HEK293T (cell line): ENCODE measurements around the gene TADA3.

Source experiments
- CTCF ChIA-PET: fragments of 350-600 bp; formaldehyde crosslinking; extraction: SDS; loops from one replicate; lab custom pipeline; 2021; ENCODE audit warnings: antibody characterized with exemption, inconsistent platforms; lab: Yijun Ruan, JAX
- POLR2A ChIA-PET: fragments of 350-600 bp; formaldehyde crosslinking; extraction: SDS; loops from one replicate; lab custom pipeline; 2020; ENCODE audit warnings: antibody characterized with exemption, inconsistent platforms; lab: Yijun Ruan, JAX
- DNase-seq: peaks from one replicate; pipeline ENCODE4 v3.0.0; 2012; ENCODE audit warnings: mixed read lengths; ENCODE audit errors: extremely low spot score
- ARNT ChIP-seq: fragments of 450-650 bp; IDR thresholded peaks from 2 replicates; pipeline ENCODE4 v1.6.1; 2017; ENCODE audit warnings: mild to moderate bottlenecking
- BHLHE40 ChIP-seq: fragments of 450-650 bp; IDR thresholded peaks from 2 replicates; pipeline ENCODE4 v1.6.1; 2016; ENCODE audit warnings: mild to moderate bottlenecking, moderate library complexity, borderline replicate concordance
- CTBP1 ChIP-seq: fragments of 450-650 bp; IDR thresholded peaks from 2 replicates; pipeline ENCODE4 v1.6.1; 2016; ENCODE audit warnings: borderline replicate concordance
- ELF4 ChIP-seq: fragments of 450-650 bp; IDR thresholded peaks from 2 replicates; pipeline ENCODE4 v1.6.1; 2017; ENCODE audit warnings: antibody characterized with exemption
- FOXA1 ChIP-seq: fragments of 450-650 bp; IDR thresholded peaks from 2 replicates; pipeline ENCODE4 v1.6.1; 2016; ENCODE audit warnings: mild to moderate bottlenecking
- FOXK2 ChIP-seq: fragments of 450-650 bp; IDR thresholded peaks from 2 replicates; pipeline ENCODE4 v1.6.1; 2016; ENCODE audit warnings: mild to moderate bottlenecking
- FOXM1 ChIP-seq: fragments of 450-650 bp; IDR thresholded peaks from 2 replicates; pipeline ENCODE4 v1.6.1; 2017; ENCODE audit warnings: mild to moderate bottlenecking, borderline replicate concordance
- HDGF ChIP-seq: fragments of 450-650 bp; IDR thresholded peaks from 2 replicates; pipeline ENCODE4 v1.6.1; 2017; ENCODE audit warnings: antibody characterized with exemption, borderline replicate concordance
- L3MBTL2 ChIP-seq: fragments of 450-650 bp; conservative IDR thresholded peaks from 2 replicates; pipeline ENCODE4 v1.6.1; 2016; ENCODE audit warnings: mild to moderate bottlenecking
- LEF1 ChIP-seq: fragments of 450-650 bp; IDR thresholded peaks from 2 replicates; pipeline ENCODE4 v1.6.1; 2017; ENCODE audit warnings: mild to moderate bottlenecking, borderline replicate concordance
- NFRKB ChIP-seq: fragments of 450-650 bp; IDR thresholded peaks from 2 replicates; pipeline ENCODE4 v1.6.1; 2016; ENCODE audit warnings: mild to moderate bottlenecking, moderate library complexity
- PKNOX1 ChIP-seq: fragments of 450-650 bp; IDR thresholded peaks from 2 replicates; pipeline ENCODE4 v1.6.1; 2016
- SP1 ChIP-seq: fragments of 450-650 bp; IDR thresholded peaks from 2 replicates; pipeline ENCODE4 v1.6.1; 2017
- SUZ12 ChIP-seq: fragments of 450-650 bp; IDR thresholded peaks from 2 replicates; pipeline ENCODE4 v1.6.1; 2016; ENCODE audit warnings: mild to moderate bottlenecking
- TARDBP ChIP-seq: fragments of 450-650 bp; IDR thresholded peaks from 2 replicates; pipeline ENCODE4 v1.6.1; 2016
- ZNF384 ChIP-seq: fragments of 450-650 bp; IDR thresholded peaks from 2 replicates; pipeline ENCODE4 v1.6.1; 2016

The TADA3 gene

GRCh38 chr3:9781978-9782603 lies 10.2 kb downstream of the TADA3 start:
- POLR2A ChIA-PET: interaction anchor here (2.6 kb wide), 1 partner anchor 11 kb away, joined by 8 read pairs; the partner anchor contains the start of genes ARPC4 and TADA3
- TF ChIP-seq NFRKB (no peak), PKNOX1 (no peak), L3MBTL2 (no peak), ARNT (no peak), FOXA1 (no peak), TARDBP (no peak), SP1 (no peak), ZNF384 (no peak), LEF1 (no peak), SUZ12 (no peak), FOXM1 (no peak), ELF4 (no peak), FOXK2 (no peak), BHLHE40 (no peak)
- DNase-seq: no peak
- CTCF ChIA-PET: interaction anchor here (0.6 kb wide), 1 partner anchor 126 kb away, joined by 3 read pairs; no protein-coding TSS in a partner anchor

- DNase-seq: no peak
- TF ChIP-seq FOXM1 (no peak), TARDBP (no peak), NFRKB (no peak), SP1 (no peak), ZNF384 (no peak), FOXK2 (no peak)
- CTCF ChIA-PET: interaction anchor here (0.6 kb wide), 1 partner anchor 126 kb away, joined by 3 read pairs; no protein-coding TSS in a partner anchor
- POLR2A ChIA-PET: interaction anchor here (2.6 kb wide), 1 partner anchor 11 kb away, joined by 8 read pairs; the partner anchor contains the start of genes ARPC4 and TADA3
These were observed 10.7 kb downstream of the TADA3 start for GRCh38 chr3:9781551-9781950.

DNA sequence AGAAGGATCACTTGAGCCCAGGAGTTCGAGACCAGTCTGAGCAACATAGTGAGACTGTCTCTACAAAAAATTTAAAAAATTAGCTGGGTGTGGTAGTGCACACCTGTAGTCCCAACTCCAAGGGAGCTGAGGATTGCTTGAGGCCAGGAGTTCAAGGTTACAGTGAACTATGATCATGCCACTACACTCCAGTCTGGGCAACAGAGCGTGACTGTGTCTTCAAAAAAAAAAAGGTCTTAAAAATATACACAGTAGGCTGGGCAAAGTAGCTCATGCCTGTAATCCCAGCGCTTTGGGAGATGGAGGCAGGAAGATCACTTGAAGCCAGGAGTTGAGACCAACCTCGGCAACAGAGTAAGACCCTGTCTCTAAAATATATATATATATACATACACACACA lies 11.4 kb downstream of the TADA3 start:
- no peak for DNase-seq
- CTCF ChIA-PET: no interaction called here
- TF ChIP-seq PKNOX1 (no peak), FOXA1 (no peak), SP1 (no peak), L3MBTL2 (no peak), FOXK2 (no peak), SUZ12 (no peak), BHLHE40 (no peak), ZNF384 (no peak), LEF1 (no peak), ELF4 (no peak), TARDBP (no peak), NFRKB (no peak), FOXM1 (no peak)
- POLR2A ChIA-PET: interaction anchor here (2.6 kb wide), 1 partner anchor 12 kb away, joined by 8 read pairs; the partner anchor contains the start of genes ARPC4 and TADA3

GRCh38 chr3:9780458-9780812 lies 11.8 kb downstream of the TADA3 start:
- no peak for TF ChIP-seq FOXA1
- no peak for TF ChIP-seq ARNT
- no peak for TF ChIP-seq ZNF384
- TF ChIP-seq L3MBTL2: no peak
- TF ChIP-seq LEF1: no peak
- TF ChIP-seq ELF4: no peak
- no peak for TF ChIP-seq PKNOX1
- TF ChIP-seq NFRKB: no peak
- no peak for TF ChIP-seq HDGF
- no peak for TF ChIP-seq FOXM1
- TF ChIP-seq FOXK2: no peak
- TF ChIP-seq CTBP1: no peak
- no peak for TF ChIP-seq TARDBP
- no peak for TF ChIP-seq SUZ12
- no peak for TF ChIP-seq BHLHE40
- TF ChIP-seq SP1: no peak
- DNase-seq: no peak
- ChIA-PET POLR2A (interaction anchor here (2.6 kb wide), 1 partner anchor 12 kb away, joined by 8 read pairs; the partner anchor contains the start of genes ARPC4 and TADA3), CTCF (no interaction called here)

DNA sequence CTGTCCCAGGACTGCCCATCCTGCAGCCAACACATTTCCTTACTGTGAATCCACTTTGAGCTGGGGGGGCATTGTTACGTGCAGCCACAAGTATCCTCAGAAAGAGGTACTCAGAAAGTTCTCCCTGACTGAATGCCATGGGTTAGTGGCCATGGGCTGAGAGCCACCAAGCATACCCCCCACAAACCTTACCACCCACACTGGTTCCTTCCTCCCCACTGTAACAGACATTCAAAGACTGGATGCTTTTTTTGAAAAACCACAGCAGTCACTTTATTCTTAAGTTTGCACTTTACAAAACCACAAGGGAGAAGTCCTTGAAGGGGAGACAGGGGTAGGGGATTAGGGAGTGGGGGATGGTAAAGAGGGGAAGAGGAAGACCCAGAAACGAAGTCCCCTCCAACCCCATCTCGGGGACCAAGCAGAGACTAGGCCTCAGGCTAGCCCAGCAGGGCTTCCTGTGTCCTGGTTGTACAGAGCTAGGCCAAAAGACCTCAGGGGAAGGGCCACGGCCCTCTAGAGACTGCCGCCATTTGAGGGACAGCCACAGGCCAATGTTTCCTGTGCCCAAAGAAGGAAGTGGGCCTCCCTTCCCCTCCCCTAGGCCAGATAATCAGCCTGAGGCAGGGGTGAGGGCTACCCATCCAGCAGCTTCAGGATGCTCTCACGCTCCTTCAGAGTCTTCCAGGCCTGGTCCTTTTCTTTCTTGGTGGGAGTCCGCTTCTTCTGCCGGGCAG lies 12.4 kb downstream of the TADA3 start:
- POLR2A ChIA-PET: interaction anchor here (2.6 kb wide), 1 partner anchor 13 kb away, joined by 8 read pairs; the partner anchor contains the start of genes ARPC4 and TADA3

More for the DNA sequence above, 12.4 kb downstream of the TADA3 start:
- no peak for DNase-seq
- CTCF ChIA-PET: no interaction called here
- TF ChIP-seq HDGF: no peak
- TF ChIP-seq ARNT: no peak
- TF ChIP-seq FOXA1: no peak
- TF ChIP-seq LEF1: no peak
- TF ChIP-seq ZNF384: no peak
- no peak for TF ChIP-seq NFRKB
- no peak for TF ChIP-seq ELF4
- no peak for TF ChIP-seq TARDBP
- TF ChIP-seq CTBP1: no peak
- TF ChIP-seq PKNOX1: no peak
- TF ChIP-seq SP1: no peak
- no peak for TF ChIP-seq FOXM1
- no peak for TF ChIP-seq FOXK2
- TF ChIP-seq BHLHE40: no peak
- TF ChIP-seq SUZ12: no peak
- TF ChIP-seq L3MBTL2: no peak
